Activated naive CD4-positive, alpha-beta T cell (primary cell): ENCODE measurements around the gene PDE4D.

Experiments
- DNase-seq, 4 experiments: peaks; one replicate each; lab custom pipeline; 2025; lab: John Stamatoyannopoulos, UW

The PDE4D gene

DNA sequence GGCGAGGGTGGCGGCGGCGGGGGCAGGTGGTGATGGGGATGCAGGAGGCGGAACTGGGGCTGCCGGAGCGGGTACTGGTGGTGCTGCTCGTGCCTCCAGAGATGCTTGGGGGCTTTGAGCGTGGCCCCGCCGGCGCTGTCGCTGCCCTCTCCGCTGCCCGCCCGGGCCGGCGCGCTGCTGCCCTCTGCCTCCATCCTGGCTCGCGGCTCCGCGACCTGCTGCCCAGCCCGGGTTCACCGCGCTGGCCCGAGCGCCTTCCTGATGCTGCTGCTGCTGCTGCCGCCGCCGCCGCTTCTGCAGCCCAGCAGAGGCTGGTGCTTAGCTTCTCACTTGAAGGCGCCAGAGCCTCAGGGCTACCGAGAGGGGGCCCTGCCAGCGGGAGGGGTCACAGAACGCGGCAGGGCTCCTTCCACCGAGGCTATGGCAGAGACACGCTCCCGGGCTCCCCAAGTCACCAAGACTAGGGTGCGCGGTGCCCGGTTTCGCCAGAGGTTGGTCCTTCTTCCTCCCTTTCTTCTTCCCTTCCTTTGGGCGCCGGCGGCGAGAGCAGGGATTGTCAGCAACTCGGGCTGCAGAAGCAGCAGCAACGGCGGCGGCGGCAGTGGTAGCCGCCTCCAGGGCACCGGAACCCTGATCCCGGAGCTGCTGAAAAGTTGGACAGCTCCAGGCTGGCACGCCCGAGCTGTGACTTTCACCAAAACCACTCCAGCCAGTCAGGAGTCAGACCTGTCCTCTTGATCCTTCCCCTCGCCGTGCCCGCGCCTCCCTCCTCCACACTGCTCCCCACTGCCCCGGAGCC, at the start of gene PDE4D:
TSS of gene PDE4D (minus strand) at position 298 of the 799 bp plus-strand sequence.
- DNase-seq, result no peak

DNA sequence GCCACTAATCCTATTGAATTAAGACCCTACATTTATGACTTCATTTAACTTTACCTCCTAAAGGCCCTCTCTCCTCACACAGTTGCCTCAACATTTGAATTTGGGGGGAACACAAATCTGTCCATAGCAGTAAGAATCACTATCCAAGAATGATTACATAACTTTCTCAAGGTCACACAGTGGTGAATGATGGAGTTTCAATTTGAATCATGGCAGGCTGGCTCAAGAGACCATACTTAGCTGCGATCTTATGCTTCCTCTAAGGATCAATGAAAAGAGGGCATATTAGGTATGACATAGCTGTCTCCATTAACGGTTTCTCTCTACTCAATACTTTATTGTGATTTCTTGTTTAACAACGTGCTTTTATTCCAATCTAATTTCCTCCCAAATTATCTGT, 44.1 kb upstream of the PDE4D start:
- DNase-seq, result no peak

DNA sequence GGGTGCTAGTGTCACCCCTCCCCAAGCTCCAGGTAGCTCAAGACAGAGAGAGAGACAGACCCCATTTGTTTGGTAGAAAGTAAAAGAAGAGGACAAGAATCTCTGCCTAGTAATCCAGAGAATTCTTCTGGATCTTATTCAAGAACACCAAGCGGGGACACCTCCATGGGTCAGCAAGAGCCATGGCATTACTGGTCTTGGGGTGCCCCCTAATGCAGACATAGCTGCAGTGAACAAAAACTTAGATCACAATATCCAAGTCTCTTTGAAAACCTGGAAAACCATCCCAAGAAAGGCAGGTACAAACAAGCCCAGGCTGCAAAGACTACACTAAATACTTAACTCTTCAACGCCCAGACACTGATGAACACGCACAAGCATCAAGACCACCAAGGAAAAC, 29.9 kb upstream of the PDE4D start:
- DNase-seq, result no peak

DNA sequence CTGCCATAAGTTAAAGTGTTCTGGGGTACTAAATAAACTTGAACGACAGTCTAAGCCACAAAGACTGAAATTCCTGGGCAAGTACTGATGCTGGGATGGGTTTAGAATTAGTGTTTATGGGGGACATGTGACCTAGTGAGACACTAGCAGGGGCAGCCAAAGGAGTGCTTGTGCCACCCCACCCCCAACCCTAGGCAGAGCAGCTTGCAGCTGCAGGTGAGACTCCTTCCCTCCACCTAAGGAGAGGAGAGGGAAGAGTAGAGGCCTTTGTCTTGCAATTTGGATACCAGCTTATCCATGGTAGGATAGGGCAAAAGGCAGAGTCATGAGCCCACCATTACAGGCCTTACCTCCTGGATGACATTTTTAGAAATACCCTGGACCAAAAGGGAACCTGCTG, 28.7 kb upstream of the PDE4D start:
- DNase-seq, result no peak

DNA sequence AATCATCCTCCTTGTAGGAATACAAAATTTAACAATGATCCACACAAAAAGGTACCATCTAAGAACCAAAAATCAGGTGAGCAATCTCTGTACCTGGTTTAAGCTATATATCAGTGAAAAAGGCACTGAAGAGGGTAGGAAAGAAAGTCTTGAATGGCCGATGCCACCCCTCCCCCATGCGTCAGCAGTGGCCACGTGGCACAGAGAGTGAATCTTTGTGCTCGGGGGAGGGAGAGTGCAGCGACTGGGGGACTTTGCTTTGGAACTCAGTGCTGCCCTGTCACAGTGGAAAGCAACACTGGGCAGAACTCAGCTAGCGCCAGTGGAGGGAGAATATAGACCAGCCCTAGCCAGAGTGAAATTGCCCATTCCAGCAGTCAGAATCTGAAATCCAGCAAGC, 28.3 kb upstream of the PDE4D start:
- no peak for DNase-seq

DNA sequence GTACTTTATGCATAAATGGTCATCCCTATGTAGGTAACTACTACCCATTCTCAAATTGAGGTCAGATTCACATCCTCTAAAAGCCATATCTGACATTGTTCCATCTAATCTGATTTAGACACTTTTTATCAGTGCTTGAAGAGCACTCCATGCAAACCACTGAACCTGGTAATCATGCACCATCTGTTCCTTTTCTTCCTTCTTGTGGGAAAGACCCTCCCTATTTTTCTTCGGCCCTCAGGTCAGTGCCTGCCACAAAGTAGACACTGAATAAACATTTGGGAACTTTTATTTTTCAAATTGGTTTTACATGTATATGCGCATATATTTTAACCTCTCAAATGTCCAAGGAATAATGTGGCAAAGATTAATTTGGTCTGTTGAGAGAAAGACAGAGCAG, 26.0 kb upstream of the PDE4D start:
- DNase-seq, result no peak

DNA sequence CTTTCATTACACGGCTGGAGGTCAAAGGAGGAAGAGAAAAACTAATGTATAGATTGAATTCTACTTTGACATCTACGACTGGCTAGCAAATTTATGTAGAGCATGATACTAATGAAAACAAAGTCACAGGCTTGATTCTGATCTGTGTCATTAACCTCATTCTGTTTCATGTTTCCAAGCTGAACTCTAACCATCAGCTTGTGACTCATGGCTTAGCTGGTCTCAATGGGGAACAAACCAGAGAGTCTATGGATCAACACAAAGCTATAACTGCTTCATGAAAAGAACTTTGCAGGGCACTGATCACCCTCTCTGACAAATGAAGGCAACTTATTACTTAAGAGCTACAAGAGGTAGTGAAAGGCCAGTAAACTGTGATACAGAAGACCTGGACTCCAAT, 23.6 kb upstream of the PDE4D start:
- no peak for DNase-seq

DNA sequence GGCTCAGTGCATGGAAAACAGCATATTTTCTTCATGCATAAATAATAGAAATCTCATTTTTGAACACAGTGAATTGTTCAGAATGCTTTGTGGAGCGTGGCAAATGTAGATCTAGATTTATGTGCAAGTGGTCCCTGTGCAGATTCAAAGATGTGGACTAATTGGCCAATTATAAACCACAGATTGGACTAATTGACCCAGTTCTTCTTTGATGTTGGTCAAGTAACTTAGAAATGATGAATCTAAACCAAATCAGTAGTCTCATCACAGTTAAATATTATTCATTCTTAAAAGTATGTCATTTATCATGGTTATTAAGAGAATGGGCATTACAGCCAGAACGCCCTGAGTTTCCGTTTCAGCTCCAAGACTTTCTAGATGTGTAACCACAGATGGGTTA, 11.7 kb upstream of the PDE4D start:
- DNase-seq, result no peak

DNA sequence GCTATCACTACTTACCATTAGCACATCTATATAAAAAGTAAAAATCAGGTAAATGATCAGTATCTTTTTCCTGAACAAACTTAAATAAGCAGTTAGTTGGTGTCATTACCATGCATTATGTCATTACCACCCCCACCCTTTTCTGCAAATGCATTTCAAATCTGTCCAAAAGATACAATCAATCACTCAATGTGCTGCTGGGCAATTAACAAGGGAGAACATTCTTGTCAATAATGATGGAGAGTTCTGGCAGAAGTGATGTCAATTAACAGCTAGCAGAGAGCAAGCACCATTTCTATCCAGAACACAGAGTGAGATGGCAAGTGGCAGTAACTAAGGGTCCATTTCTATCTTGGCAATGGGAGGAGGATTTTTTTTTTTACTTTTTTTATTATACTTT, 3.5 kb upstream of the PDE4D start:
- DNase-seq, result no peak

DNA sequence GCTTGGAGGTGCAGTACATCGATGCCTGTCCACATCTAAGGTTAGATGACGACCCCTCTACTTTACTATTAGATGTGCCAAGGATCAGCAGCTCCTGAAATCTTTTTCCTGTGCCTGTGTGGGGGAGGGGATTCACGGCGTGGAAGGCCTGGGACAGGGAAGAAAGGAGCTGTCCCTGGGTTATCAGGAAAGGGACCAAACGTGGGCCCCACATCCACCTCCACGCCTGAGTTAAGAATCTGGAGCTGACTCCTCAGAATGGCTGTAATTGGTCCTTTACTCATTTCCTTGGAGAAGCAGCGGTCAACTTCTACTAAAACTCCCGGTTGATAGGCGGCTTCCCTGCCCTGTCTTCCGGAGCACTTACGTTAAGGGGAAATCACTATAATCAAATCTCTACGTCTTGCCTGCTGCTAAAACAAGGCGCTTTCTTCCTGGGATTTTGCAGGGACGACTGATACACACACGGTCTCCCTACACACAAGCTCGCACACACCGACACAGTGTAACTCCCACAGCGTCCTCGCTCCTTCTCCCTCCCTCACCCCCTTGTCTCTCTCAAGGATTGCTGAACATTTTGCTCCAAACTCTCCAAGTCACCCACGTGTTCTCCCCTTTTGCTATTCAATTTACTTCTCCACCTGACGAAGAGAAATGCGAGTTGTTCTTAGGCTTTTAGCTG, 1.4 kb downstream of the PDE4D start:
- no peak for DNase-seq

DNA sequence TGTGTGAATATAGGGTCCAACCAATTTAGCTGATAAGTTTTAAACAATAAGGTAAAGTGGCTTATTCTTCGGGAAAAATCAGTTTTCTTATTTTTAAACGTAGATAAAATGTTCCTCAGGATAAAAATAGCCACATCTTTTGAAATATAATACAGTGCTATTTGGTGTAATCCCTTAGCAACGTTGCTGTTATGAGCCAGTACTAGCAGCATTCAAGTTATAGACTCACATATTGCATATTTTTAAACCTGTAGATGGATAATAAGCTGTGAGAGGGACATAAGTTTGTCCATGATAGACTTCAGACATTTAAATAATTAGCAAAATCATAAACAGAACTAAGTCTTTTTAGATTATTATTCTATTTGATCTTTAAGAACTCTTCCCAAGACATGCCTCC, 6.3 kb downstream of the PDE4D start:
- DNase-seq, result no peak

DNA sequence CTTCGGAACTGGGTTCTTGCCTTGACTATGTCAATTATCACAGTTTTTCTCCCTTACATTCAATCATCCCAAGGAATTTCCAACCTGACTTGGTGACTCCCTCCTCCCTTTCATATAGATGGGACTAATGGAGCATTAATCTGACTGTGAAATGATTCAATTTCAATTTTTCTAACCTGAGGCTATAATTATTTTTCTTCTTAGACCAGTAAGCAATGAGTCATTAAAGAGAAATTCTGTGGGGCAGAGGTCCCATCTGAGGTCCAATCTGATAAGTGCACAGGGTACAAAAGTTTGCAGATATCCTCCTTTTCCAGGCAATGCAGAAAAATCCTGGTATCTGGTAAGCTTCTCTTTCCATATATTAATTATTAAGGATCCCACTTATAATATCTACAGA, 18.9 kb downstream of the PDE4D start:
- no peak for DNase-seq

DNA sequence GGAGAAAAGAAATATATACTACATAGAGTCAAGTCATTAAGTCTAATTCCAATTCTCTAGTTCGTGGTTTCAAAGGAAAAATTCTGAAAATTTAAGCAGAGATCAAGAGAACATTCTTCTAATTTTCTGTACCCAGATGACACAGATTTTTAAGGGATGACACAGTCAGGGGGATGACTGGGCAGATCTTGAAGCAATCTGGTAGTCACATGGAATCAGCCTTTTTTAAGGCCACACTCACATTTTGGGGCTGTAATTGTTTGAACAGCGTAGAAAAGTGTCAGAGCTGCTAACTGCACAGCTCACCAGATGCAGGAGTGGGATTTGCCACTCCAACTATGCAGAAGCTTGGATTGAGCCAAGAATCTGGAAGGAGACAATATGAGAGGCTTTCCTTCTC, 20.4 kb downstream of the PDE4D start:
- DNase-seq, result no peak

DNA sequence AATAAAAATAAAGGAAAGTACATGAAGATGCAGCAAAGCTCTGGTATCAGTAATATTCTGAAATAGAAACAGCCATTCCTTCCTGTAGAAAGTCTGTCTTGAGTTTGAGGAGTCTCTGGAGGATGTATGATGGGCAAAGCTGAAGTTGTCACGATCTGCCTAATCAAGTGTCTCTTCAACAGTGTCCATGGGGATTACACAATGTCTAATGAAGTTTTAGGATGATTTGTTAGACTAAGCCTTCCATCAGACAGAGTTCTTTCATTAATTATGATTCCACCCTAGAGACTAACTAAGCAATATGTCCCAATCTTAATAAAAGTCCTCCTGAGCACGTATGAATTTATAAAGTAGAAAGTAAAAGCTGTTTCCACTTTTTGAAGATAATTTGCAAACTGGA, 26.9 kb downstream of the PDE4D start:
- no peak for DNase-seq

DNA sequence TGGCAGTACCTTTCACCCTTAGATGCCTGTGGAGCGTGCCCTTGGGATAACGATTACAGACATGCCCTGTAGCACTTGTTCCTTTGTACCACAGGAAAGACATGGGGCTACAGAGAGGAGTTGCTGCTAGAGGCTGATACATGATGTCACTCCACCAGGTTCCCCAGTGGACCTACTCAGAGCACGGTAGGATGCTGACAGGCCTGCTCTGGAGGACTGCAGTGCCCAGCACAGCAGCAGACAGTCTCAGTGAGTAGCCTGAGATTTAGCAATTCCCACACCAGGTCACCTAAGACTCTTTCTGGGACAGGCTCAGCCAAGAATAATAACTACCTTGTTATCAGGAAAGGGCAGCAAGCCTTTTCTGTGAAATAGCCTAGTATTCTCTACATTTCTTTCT, 28.8 kb downstream of the PDE4D start:
- DNase-seq, result no peak

DNA sequence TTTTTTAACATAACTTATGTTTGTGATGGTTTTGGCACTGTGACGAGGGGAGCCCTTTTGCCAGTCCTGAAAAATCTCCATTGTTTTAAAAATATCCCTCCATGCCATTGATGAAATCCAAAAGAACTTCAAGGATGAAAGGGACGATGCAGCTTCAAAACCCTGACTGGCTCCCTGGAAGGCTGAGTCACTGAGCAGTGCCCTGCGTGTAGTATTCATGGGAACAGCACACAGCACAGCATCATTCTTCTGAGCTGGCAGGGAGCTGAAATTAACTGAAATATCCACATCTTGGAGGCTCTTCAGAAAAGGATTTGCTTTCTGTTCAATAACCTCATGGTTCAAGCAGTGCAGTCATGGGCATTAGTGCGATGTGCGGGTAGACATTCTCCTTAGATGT, 29.7 kb downstream of the PDE4D start:
- no peak for DNase-seq

DNA sequence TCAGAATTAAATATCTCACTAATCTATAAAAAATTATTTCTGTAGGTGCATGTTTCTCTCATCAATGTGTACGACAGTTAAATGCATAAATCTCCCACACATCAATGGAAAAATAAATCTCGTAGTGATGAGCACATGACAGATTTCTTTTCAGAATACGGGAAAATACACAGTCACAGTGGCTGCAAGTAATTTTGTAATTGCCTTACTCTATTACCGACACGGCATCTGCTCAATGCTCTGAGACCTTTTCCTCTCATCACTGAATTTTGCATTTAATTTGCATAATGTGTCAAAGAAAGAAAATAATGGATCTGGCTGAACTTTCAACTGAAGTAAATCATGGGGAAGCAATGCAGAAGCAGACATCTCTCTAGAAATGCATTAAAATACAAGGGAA, 37.2 kb downstream of the PDE4D start:
- no peak for DNase-seq

DNA sequence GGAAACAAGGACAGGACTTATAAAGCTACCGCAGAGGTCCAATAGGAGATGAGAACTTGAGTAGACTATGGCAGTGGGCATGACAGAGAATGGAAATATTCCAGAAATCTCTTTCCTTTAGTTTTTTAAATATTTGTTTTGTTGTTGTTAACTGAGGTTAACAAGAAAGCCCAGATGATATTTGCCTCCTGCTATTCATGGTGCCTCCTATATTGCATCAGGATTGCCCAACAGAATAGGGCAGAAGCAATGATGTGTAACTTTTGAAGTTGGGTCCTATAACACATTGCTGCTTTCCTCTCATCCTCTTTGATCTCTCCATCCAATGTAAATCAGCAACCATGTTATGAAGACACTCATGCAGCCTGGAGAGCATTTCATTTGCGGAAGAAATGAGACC, 42.8 kb downstream of the PDE4D start:
- DNase-seq, result no peak

DNA sequence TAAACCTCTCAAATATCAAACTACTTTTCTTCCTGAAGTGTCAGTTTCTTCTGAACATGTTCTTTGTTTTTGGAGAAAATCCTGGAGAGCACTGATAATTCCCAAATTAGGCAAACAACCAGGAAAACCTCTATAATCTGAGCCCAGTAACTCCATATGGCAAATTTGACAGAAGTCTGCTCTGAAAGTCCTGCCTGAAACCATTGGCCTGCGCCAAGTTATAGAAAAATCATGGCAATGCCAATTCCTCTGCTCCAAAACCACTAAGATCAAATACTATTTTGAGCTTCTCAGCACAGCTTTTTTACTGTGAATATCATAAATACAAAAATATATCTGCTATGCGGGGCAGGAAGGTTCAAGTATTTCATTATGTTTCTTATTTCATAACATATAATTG, 45.9 kb downstream of the PDE4D start:
- DNase-seq, result no peak

DNA sequence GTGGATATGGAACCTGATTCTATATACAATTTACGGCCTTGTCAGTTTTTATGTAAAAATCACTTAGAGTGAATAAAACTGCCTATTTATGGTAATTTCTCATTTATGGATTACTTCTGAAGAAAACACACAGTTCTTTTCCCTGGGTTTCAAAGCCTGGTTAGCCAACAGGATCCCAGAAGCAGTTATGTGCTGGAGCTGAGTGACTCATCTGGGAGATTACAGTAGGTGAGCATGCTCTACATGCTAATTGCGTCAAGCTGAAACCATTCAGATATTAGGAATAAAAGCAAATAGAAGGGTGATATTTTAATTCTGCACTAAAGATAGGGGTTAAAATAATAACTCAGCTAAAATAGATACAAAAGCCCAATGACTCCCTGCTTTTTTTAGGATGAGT, 47.8 kb downstream of the PDE4D start:
- DNase-seq, result no peak

DNA sequence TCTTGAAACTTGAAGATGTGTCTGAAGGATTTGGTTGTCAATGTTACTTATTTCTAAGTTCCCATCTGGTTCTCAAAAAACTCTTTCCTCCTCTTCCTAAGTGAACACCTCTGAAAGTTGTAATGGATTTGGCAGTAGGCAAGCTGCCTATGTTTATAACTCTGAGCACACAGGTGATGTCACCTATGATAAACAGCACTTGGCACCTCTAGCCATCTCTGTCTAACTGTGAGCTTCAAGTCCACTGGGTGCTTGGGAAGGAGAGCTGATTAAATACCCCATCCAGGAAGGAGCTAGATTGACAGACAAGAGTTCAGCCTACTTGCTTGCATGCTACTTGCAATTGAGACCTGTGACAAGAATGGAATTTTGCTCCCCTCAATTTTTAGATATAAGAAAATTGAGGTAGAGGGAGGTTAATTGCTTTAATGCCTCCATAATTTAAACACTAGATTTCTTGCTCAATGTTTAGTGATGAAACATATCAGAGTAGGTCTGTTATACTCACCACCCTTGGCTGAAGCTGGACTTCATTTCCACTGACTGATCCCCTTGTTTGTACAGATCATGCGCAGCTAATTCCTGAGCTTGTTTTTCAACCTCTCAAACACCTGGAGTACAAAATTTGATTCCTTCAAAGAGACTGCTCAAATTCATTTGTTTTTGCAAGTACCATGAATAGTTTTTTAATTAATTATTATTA, 49.9 kb downstream of the PDE4D start:
- no peak for DNase-seq

DNA sequence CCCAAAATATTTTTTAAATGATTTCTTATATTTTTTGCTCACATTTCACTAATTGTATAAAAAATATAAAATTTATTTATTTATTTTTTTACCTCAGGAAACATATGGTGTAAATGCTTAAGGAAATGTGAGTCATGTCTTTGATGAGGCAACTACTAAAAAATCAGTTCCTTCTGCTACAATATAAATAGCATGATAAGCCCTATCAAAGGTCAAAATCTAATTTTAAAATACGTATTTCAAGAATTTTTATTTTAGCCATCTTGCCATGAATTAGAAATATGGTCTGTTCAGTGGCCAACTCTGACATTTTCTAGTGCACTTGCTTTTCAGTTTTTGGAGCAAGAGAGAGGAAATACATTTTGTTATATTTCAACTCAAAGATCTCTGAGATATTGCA, 50.5 kb downstream of the PDE4D start:
- no peak for DNase-seq

DNA sequence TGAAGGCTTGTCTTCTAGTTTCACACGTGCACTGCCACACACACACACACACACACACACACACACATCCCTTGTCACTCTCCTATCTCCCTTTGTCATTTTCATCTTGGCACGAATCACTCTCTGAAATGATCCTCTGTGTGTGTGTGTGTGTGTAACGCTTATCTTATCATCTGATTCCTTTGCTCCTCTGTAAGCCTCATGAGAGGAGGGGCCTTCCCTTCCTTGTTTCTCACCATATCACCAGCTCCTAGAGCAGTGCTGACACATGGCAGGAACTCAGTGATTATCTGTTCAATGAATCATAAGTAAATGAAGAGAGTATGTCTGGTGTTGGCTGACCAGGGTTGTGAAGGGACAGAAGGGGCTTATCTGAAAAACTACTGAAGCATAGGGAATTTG, 53.3 kb downstream of the PDE4D start:
- DNase-seq, result no peak
